HepG2 (cell line): ENCODE data around the gene USP5. TPM values are rescaled to one million over a fixed set of nuclear protein-coding genes. Genes with fewer than 3 reads are reported as not detected.

ENCODE experiments used
- ASH2L ChIP-seq: fragments of 300-600, 200-600 bp; sonication (generic); IDR thresholded peaks from 2 replicates; pipeline ENCODE4 v1.7.0; 2017; ENCODE audit warnings: low read depth, mild to moderate bottlenecking, moderate library complexity, mixed read lengths, low read length; ENCODE audit not compliant: insufficient read length
- ATF2 ChIP-seq: sonication (generic); formaldehyde crosslinking; IDR thresholded peaks from 2 replicates; pipeline ENCODE4 v1.4.0; 2020; ENCODE audit warnings: missing genetic modification reagents
- HNRNPL ChIP-seq: fragments of 200-400 bp; formaldehyde crosslinking; IDR thresholded peaks from 2 replicates; pipeline ENCODE4 v1.6.1; 2017; ENCODE audit warnings: mild to moderate bottlenecking, low read depth, low read length
- NCOA5 ChIP-seq: sonication (generic); formaldehyde crosslinking; IDR thresholded peaks from 2 replicates; pipeline ENCODE4 v1.4.0; 2020; ENCODE audit warnings: missing genetic modification reagents
- SRY ChIP-seq: sonication (generic); formaldehyde crosslinking; IDR thresholded peaks from 2 replicates; pipeline ENCODE4 v1.8.0; 2022; ENCODE audit warnings: mild to moderate bottlenecking, missing genetic modification reagents
- TEAD2 ChIP-seq: sonication (generic); formaldehyde crosslinking; IDR thresholded peaks from 2 replicates; pipeline ENCODE4 v1.9.0; 2021; ENCODE audit warnings: missing genetic modification reagents
- YEATS2 ChIP-seq: sonication (generic); formaldehyde crosslinking; IDR thresholded peaks from 2 replicates; pipeline ENCODE4 v1.4.0; 2020; ENCODE audit warnings: missing genetic modification reagents, borderline replicate concordance
- ZBTB26 ChIP-seq: IDR thresholded peaks from 2 replicates; pipeline ENCODE4 v1.6.1; 2016; ENCODE audit warnings: missing compliant biosample characterization, missing genetic modification reagents, borderline replicate concordance
- ZBTB33 ChIP-seq: sonication (generic); formaldehyde crosslinking; IDR thresholded peaks from 2 replicates; pipeline ENCODE4 v1.4.0; 2020; ENCODE audit warnings: missing genetic modification reagents
- ZFX ChIP-seq: sonication (generic); formaldehyde crosslinking; IDR thresholded peaks from 2 replicates; pipeline ENCODE4 v1.4.0; 2020; ENCODE audit warnings: mild to moderate bottlenecking, low read depth, missing genetic modification reagents, moderate library complexity
- ZNF275 ChIP-seq: sonication (generic); formaldehyde crosslinking; IDR thresholded peaks from 2 replicates; pipeline ENCODE4 v1.8.0; 2022; ENCODE audit warnings: missing genetic modification reagents, mild to moderate bottlenecking, inconsistent platforms, borderline replicate concordance
- ZNF782 ChIP-seq: sonication (generic); formaldehyde crosslinking; IDR thresholded peaks from 2 replicates; pipeline ENCODE4 v1.4.0; 2020; ENCODE audit warnings: missing genetic modification reagents, mild to moderate bottlenecking, borderline replicate concordance
- polyA plus RNA-seq, 8 experiments: library from polyadenylated mRNA; depleted of rRNA in 3 of 8; stranded (reverse) in 7 of 8; unstranded in 1 of 8; fragments of >200 nt; fragmentation: Illumina TruSeq in 4 of 8; extraction: Trizol in 4 of 8; gene quantifications; 2 replicates each; pipeline versions ENCODE4 v1.2.1 to v1.2.3, GENCODE V29; 2011 to 2016; ENCODE audit warnings: low read depth in 4 of 8, missing spikeins in 1 of 8, mixed read lengths in 1 of 8; ENCODE audit not compliant: insufficient read depth in 1 of 8
- total RNA-seq, 5 experiments: library from RNA; depleted of rRNA; stranded (reverse); fragments of >200 nt; fragmentation: Illumina TruSeq; extraction: Trizol; gene quantifications; 2 replicates each; pipeline ENCODE4 v1.2.3, GENCODE V29; 2016; ENCODE audit warnings: low read depth in 1 of 5
- TF ChIP-seq, protein P1 (sequence below): sonication (generic); formaldehyde crosslinking; IDR thresholded peaks from 2 replicates; pipeline ENCODE4 v1.4.0; 2020; ENCODE audit warnings: missing genetic modification reagents, borderline replicate concordance
- TF ChIP-seq, protein P2 (sequence below): sonication (generic); formaldehyde crosslinking; IDR thresholded peaks from 2 replicates; pipeline ENCODE4 v1.5.1; 2020; ENCODE audit warnings: missing genetic modification reagents, mild to moderate bottlenecking, borderline replicate concordance
- TF ChIP-seq, protein P3 (sequence below): sonication (generic); formaldehyde crosslinking; IDR thresholded peaks from 2 replicates; pipeline ENCODE4 v1.5.0; 2020; ENCODE audit warnings: missing genetic modification reagents

The USP5 gene
- total and polyA plus RNA-seq, 2 of the 13 experiments (the other 11 are each of a cell fraction or from before 2014, with no cell fraction given) = 39.6 to 56.0 TPM

DNA sequence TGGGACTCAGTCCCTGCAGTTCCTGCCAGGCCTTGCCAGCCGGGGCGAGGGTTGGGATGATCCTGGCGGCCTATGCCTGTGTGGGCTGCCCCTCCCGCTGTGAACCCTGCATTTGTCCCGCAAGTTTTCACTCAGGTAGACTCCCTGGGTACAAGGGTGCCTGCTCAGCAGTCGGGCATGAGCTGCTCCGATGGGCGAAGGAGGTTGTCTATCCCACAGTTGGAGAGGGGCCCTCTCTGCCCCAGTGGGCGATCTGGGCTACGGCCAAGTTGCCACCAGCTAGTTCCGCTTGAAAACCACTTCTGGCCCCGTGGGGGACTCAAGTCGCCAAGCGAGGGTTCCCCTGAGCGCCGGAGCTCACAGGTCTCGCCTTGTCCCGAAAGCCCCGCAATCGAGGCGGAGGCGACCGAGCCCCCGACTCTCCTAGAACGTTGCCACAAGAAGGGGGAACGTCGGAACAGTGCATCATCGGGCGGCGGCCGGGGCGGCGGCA, 15.0 kb downstream of the USP5 start (continued):
- TF ChIP-seq ZBTB33 (CRISPR knock-in tag) (peak; percentile 68), HNRNPL (peak; percentile 58; the same call in 1 of the 2 replicates), ZNF782 (CRISPR knock-in tag) (0 out of 2 replicates have a peak, but pooled peaks have one; percentile 4), ATF2 (CRISPR knock-in tag) (peak; percentile 0; the same call in 1 of the 2 replicates), NCOA5 (CRISPR knock-in tag) (no peak), YEATS2 (CRISPR knock-in tag) (peak; percentile 56; the same call in 1 of the 2 replicates), ZBTB26 (no peak), ASH2L (peak; percentile 32), TEAD2 (0 out of 2 replicates have a peak, but pooled peaks have one; percentile 23), SRY (0 out of 2 replicates have a peak, but pooled peaks have one; percentile 13), ZNF275 (CRISPR knock-in tag) (0 out of 2 replicates have a peak, but pooled peaks have one; percentile 38), ZFX (CRISPR knock-in tag) (peak; percentile 41; the same call in 1 of the 2 replicates)
- TF ChIP-seq, protein P1, sequence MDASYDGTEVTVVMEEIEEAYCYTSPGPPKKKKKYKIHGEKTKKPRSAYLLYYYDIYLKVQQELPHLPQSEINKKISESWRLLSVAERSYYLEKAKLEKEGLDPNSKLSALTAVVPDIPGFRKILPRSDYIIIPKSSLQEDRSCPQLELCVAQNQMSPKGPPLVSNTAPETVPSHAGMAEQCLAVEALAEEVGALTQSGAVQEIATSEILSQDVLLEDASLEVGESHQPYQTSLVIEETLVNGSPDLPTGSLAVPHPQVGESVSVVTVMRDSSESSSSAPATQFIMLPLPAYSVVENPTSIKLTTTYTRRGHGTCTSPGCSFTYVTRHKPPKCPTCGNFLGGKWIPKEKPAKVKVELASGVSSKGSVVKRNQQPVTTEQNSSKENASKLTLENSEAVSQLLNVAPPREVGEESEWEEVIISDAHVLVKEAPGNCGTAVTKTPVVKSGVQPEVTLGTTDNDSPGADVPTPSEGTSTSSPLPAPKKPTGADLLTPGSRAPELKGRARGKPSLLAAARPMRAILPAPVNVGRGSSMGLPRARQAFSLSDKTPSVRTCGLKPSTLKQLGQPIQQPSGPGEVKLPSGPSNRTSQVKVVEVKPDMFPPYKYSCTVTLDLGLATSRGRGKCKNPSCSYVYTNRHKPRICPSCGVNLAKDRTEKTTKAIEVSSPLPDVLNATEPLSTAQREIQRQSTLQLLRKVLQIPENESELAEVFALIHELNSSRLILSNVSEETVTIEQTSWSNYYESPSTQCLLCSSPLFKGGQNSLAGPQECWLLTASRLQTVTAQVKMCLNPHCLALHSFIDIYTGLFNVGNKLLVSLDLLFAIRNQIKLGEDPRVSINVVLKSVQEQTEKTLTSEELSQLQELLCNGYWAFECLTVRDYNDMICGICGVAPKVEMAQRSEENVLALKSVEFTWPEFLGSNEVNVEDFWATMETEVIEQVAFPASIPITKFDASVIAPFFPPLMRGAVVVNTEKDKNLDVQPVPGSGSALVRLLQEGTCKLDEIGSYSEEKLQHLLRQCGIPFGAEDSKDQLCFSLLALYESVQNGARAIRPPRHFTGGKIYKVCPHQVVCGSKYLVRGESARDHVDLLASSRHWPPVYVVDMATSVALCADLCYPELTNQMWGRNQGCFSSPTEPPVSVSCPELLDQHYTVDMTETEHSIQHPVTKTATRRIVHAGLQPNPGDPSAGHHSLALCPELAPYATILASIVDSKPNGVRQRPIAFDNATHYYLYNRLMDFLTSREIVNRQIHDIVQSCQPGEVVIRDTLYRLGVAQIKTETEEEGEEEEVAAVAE (CRISPR knock-in tag) = peak; percentile 15; the same call in 1 of the 2 replicates
- TF ChIP-seq, protein P2, sequence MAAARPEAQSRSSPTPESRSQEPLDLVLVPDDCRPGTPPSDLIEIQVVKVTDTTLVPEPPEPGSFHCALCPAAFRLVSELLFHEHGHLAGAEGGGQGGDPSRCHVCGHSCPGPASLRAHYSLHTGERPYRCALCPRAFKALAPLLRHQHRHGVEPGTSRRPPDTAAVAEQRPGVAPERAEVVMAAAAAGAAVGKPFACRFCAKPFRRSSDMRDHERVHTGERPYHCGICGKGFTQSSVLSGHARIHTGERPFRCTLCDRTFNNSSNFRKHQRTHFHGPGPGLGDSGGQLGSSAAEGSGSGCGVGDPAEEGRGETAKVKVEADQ (CRISPR knock-in tag) = 0 out of 2 replicates have a peak, but pooled peaks have one; percentile 5
- TF ChIP-seq, protein P3, sequence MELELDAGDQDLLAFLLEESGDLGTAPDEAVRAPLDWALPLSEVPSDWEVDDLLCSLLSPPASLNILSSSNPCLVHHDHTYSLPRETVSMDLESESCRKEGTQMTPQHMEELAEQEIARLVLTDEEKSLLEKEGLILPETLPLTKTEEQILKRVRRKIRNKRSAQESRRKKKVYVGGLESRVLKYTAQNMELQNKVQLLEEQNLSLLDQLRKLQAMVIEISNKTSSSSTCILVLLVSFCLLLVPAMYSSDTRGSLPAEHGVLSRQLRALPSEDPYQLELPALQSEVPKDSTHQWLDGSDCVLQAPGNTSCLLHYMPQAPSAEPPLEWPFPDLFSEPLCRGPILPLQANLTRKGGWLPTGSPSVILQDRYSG (CRISPR knock-in tag) = no peak; the same call in 1 of the 2 replicates
